Renal pelvis (tissue), 4 donors: Measurements from ENCODE around the gene UGT1A8. TPM values are rescaled to one million over a fixed set of nuclear protein-coding genes. Genes with fewer than 3 reads are reported as not detected.
"Not testable (repeated sequence)": the region's sequence is repeated elsewhere in the genome, so short reads cannot be mapped to it uniquely, and the experiment has no call there.

ENCODE experiments used
- DNase-seq: peaks from one replicate; pipeline ENCODE4 v3.0.0-alpha.2; 2013
- polyA plus RNA-seq, 3 donors: library from polyadenylated mRNA; unstranded; fragments of 120-200 nt; gene quantifications; one replicate each; pipeline ENCODE4 v1.2.1, GENCODE V29; 2013; ENCODE audit not compliant: insufficient read length in 3 of 3

UGT1A8 gene
- polyA plus RNA-seq, 3 donors: not detected

DNA sequence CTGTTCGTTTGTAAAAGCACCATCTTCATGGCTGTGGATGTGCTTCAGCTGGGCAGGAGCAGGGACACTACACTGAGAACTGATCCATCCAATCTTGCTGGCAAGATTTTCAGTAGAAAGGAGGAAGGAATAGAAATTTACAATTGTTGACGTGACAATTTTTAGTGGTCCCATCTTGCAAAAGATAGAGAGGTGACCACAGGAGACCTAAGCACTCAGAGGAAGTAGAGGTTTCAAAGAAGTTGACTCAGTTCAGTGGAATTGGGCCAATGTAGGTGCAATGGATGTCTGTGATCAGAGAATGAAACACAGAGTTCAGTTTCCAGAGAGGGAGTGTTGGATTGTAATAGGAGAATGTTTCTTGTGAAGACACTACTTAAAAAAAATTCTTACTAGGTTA is 96.7 kb downstream of the UGT1A8 start:
- DNase-seq: no peak

DNA sequence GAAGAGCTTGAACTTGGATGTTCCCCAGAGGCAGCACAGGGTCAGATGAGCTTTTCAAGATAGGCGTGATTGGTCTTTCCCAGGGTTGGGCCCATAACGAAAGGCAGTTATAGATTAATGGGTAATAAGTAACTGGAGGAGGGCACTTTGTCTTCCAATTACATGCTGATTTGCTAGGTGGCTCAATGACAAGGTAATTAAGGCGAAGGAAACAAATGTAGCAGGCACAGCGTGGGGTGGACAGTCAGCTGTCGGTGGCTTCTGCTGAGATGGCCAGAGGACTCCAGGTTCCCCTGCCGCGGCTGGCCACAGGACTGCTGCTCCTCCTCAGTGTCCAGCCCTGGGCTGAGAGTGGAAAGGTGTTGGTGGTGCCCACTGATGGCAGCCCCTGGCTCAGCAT is 101.1 kb downstream of the UGT1A8 start, which contains the start of gene UGT1A4:
Gene UGT1A4, plus strand, starts transcription at position 185 of the 400 bp plus-strand sequence. Its CDS starts 85 bp downstream, at position 270.
- no peak for DNase-seq

DNA sequence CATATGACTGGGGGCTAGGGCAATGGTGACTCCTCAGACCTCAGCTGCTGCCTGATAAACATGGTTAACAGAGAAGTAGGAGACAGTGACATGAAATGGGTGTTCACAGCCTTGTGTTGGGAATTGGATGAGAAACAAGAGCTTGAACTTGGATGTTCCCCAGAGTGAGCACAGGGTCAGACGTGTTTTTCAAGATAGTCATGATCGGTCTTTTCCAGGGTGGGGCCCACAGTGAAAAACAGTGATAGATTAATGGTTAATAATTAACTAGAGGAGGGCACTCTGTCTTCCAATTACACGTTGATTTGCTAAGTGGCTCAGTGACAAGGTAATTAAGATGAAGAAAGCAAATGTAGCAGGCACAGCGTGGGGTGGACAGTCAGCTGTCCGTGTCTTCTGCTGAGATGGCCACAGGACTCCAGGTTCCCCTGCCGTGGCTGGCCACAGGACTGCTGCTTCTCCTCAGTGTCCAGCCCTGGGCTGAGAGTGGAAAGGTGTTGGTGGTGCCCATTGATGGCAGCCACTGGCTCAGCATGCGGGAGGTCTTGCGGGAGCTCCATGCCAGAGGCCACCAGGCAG is 111.4 kb downstream of the UGT1A8 start, which contains the start of gene UGT1A3:
Gene UGT1A3, plus strand, starts transcription at position 320 of the 579 bp plus-strand sequence. Its CDS starts 85 bp downstream, at position 405.
- DNase-seq: no peak

DNA sequence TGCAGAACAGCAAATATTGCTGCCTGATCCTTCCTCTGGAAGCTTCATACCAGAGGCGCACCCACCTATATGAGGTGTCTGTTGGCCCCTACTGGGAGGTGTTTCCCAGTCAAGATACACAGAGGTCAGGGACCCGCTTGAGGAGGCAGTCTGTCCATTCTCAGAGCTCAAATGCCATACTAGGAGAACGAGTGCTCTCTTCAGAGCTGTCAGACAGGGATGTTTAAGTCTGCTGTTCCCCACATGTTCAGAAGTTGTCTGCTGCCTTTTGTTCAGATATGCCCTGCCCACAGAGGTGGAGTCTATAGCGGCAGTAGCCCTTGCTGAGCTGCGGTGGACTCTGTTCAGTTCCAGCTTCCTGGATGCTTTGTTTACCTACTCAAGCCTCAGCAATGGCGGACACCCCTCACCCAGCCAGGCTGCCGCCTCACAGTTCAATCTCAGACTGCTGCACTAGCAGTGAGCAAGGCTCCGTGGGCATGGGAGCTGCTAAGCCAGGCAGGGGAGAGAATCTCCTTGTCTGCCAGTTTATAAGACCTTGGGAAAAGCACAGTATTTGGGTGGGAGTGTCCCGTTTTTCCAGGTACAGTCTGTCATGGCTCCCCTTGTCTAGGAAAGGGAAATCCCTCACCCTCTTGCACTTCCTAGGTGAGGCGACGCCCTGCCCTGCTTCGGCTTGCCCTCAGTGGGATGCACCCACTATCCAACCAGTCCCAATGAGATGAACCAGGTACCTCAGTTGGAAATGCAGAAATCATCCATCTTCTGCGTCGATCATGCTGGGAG is 119.6 kb downstream of the UGT1A8 start:
- DNase-seq: not testable (repeated sequence)

DNA sequence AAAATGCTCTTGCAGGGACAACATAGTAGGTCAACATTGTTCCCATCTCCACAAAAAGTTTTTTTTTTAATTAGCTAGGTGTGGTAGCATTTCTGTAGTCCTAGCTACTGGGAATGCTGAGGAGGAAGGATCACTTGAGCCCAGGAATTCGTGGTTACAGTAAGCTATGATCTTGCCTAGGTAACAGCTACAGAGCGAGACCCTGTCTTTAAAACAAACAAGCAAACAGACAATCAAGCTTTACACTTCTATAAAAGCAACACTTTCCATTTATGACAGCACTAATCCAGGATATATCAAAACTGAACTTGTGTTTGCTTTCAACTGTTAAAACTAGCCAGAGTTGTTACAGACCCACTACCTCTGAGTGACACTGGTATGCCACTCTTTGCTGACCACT is 123.4 kb downstream of the UGT1A8 start:
- no peak for DNase-seq

DNA sequence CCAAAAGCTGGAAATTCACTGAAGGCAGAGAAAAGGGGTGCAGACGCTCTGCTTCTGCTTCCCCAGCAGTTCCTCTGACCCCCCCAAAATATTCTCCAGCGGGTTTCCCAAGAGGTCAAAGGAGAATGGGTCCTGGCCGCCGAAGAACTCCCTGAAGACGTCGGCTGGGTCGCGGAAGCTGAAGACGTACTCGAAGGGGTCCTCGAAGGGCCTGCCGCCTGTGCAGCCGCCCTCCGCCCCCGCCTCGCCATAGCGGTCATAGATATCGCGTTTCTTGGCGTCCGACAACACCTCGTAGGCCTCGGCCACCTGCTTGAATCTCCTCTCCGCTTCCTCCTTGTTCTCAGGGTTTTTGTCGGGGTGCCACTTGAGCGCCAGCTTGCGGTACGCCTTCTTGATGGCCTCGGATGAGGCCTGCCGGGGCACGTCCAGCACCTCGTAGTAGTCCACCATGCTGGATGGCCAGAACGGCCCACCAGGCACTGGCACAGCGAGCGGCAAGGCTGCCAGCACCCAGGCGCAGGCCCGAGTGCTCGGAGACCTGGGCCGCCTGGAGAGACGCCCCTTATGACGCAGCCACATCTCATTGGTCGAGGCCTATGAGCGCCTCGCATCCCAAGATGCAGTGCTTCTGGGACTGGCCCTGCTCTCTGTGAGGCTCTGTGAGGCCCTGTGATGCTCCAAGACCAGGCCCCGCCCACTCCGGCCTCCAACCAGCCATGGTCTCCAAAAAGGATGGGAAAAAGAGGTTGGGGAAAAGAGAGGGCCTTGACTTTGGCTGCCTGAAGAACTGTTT is 126.2 kb downstream of the UGT1A8 start:
- no peak for DNase-seq

DNA sequence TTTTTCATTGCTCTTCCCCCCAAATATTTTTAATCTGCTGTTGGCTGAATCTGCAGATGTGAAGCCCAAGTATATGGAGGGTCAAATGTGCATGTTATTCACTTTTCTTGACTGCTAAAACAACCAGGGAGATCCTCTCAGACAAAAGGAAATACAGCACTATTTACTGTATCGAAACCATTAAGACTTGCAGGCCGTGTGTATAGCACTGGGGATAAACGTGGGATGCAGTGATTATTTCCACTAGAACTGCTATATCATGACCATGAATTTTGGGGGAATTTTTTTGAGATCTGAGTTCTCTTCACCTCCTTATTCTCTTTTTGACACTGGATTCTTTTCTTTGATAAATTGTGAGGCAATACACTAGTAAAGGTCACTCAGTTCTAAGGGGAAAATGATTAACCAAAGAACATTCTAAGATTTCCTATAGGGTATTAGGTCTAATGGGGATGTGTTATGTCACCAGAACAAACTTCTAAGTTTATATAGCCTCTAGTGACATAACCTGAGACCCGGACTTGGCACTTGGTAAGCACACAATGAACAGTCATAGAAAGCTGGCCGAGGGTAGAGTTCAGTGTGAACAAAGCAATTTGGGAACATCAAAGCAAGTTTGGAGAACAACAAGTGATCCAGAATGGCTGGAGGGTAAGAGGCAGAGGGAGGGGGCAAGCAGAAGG is 127.8 kb downstream of the UGT1A8 start:
- no peak for DNase-seq

DNA sequence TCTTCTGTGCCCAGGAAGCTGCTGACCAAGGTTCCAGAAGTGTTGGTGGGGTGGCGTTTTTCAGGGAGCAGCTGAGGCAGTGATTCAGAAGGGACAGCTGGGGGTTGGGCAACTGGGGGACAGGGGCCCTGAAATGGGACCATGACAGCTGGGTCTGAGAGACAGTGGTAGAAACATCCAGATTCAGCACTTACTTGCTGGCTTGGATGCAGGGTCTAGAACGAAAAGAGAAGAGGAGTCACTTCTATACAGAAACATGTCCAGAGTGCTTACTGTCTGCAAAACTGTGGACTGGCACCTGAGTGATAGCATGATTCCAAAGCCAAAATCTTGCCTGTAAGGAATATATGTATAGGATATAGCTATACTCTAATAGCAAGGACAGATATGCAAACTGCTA is 128.4 kb downstream of the UGT1A8 start:
- not testable (repeated sequence) for DNase-seq

DNA sequence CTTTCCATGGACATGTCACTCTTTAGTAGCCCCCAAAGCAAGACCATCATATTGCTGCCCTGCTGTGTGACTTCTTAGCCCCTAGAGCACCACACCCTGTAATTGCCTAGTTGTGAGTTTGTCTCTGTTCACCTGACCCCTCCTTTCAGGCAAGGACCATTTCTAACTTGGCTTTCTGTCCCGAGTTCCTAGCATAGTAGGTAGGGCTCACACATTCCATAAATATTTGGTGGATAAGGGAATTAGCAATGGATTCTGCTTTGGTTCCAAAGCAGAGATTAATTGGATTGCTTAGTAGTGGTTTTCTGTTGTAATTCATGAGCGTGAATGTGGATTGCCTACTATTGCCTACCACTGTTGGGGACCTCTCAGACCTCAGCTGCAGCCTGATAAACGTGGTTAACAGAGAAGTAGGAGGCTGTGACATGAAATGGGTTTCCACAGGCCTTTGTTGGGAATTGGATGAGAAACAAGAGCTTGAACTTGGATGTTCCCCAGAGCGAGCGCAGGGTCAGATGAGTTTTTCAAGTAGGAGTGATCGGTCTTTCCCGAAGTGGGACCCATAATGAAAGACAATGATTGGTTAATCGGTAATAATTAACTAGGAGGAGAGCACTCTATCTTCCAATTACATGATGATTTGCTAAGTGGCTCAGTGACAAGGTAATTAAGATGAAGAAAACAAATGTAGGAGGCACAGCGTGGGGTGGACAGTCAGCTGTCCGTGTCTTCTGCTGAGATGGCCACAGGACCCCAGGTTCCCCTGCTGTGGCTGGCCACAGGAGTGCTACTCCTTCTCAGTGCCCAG is 129.2 kb downstream of the UGT1A8 start:
- DNase-seq: no peak

DNA sequence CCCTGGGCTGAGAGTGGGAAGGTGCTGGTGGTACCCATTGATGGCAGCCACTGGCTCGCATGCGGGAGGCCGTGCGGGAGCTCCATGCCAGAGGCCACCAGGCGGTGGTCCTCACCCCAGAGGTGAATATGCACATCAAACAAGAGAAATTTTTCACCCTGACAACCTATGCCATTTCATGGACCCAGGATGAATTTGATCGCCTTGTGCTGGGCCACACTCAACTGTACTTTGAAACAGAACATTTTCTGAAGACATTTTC is 129.8 kb downstream of the UGT1A8 start:
- no peak for DNase-seq

DNA sequence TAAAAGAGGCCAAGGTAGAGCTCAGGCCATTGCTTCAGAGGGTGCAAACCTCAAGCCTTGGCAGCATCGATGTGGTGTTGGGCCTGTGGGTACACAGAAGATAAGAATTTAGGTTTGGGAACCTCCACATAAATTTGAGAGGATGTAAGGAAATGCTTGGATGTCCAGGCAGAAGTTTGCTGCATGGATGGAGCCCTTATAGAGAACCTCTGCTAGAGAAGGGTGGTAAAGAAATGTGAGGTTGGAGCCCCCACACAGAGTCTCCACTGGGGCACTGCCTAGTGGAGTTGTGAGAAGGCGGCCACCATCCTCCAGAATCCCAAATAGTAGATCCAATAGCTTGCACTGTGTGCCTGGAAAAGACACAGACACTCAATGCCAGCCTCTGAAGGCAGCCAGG is 133.3 kb downstream of the UGT1A8 start:
- not testable (repeated sequence) for DNase-seq

DNA sequence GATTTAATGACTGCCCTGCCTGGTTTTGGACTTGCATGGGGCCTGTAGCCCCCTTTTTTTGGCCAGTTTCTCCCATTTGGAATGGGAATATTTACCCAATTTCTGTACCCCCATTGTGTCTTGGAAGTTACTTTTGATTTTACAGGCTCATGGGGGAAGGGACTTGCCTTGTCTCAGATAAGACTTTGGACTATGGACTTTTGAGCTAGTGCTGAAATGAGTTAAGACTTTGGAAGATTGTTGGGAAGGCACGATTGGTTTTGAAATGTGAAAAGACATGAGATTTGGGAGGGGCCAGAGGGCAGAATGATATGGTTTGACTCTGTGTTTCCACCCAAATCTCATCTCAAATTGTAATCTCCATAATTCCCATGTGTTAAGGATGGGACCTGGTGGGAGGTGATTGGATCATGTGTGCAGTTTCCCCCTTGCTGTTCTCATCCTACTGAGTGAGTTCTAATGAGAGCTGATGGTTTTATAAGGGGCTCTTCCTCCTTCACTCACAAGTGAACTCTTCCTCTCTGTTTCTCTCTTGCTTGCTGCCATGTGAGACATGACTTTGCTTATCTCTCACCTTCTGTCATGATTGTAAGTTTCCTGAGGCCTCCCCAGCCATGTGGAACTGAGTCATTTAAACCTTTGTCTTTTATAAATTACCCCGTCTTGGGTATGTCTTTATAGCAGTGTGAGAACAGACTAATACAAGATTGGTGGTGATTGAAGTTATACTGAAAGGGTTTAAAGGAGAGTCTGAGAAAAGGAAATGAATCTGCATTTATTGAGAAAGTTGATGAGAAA is 134.0 kb downstream of the UGT1A8 start:
- DNase-seq: not testable (repeated sequence)

DNA sequence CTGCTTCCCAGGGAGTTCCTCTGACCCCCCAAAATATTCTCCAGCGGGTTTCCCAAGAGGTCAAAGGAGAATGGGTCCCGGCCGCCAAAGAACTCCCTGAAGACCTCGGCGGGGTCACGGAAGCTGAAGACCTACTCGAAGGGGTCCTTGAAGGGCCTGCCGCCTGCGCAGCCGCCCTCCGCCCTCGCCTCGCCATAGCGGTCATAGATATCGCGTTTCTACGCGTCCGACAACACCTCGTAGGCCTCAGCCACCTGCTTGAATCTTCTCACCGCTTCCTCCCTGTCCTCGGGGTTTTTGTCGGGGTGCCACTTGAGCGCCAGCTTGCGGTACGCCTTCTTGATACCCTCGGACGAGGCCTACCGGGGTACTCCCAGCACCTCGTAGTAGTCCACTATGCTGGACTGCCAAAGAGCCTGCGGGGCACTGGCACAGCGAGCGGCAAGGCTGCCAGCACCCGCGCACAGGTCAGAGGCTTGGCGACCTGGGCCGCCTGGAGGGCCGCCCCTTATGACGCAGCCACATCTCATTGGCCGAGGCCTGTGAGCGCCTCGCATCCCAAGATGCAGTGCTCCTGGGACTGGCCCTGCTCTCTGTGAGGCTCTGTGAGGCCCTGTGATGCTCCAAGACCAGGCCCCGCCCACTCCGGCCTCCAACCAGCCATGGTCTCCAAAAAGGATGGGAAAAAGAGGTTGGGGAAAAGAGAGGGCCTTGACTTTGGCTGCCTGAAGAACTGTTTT is 137.6 kb downstream of the UGT1A8 start:
- DNase-seq: no peak

DNA sequence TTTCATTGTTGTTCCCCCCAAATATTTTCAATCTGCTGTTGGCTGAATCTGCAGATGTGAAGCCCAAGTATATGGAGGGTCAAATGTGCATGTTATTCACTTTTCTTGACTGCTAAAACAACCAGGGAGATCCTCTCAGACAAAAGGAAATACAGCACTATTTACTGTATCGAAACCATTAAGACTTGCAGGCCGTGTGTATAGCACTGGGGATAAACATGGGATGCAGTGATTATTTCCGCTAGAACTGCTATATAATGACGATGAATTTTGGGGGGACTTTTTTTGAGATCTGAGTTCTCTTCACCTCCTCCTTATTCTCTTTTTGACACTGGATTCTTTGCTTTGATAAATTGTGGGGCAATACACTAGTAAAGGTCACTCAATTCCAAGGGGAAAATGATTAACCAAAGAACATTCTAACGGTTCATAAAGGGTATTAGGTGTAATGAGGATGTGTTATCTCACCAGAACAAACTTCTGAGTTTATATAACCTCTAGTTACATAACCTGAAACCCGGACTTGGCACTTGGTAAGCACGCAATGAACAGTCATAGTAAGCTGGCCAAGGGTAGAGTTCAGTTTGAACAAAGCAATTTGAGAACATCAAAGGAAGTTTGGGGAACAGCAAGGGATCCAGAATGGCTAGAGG is 139.1 kb downstream of the UGT1A8 start:
- no peak for DNase-seq

DNA sequence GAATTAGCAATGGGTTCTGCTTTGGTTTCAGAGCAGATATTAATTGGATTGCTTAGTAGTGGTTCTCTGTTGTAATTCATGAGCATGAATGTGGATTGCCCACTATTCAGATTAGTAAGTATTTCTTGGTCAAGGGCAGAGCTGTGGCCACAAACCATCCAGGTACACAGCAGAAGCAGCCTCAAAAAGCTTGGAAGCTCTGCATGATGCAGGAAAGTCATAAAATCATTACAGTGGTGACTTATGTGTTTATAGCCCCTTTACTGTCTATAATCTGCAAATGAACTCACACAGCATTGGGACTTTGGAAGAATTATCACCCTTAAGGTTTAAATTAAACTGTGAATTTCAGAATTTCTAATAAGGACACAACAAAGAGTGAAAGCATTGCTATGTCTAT is 140.7 kb downstream of the UGT1A8 start:
- no peak for DNase-seq

DNA sequence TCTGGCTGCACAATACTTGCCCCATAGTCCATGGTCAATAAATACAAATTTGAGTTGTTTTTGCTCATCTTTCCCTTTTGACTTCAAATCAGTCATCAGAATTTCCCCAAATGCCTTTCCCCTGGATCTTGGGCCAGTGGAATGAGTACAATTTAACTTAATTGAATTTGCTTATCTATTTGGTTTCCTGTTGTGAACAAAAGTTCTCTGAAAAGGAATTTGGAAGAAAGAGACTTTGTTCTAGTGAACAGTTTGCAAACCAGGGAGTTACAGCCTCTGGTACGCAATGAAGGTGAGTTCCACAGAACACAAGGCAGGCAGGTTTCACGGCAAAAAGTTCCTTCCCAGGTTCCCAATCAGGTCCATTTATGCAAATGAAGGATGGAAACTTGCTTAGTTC is 141.4 kb downstream of the UGT1A8 start:
- no peak for DNase-seq

DNA sequence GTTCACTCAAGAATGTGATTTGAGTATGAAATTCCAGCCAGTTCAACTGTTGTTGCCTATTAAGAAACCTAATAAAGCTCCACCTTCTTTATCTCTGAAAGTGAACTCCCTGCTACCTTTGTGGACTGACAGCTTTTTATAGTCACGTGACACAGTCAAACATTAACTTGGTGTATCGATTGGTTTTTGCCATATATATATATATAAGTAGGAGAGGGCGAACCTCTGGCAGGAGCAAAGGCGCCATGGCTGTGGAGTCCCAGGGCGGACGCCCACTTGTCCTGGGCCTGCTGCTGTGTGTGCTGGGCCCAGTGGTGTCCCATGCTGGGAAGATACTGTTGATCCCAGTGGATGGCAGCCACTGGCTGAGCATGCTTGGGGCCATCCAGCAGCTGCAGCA is 142.6 kb downstream of the UGT1A8 start, which contains the start of gene UGT1A1:
Gene UGT1A1, plus strand, starts transcription at position 228 of the 400 bp plus-strand sequence. Its CDS starts 18 bp downstream, at position 246.
- DNase-seq: no peak

DNA sequence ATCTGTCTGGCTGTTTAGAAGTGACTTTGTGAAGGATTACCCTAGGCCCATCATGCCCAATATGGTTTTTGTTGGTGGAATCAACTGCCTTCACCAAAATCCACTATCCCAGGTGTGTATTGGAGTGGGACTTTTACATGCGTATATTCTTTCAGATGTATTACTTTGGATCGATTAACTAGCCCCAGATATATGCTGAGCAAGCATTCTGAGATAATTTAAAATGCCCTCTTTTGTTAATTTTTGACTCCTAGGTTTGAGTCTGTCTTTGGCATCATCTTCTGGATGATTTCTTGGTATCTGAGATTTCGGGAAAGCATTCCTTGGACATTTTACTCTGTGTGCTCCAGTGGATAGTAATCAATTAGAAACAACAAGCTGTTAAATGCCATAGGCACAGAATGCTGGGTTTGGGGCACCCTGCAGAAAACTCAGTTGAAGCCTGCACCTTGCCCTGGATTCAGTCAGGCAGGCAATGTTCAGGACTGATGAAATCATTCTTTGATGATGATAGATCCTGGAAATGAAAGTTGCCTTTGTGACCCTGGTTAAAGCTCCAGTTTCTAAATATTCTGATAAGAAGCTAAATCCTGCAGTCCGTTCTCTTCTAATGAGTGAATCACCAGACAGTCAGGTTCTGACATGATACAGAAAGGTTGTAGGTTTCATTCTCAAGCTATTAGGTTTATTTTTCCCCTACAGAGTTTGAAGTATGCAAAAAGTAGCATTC is 143.8 kb downstream of the UGT1A8 start:
- DNase-seq: no peak
